SH-SY5Y (cell line): ENCODE measurements around the gene PMM2.

Source experiments
- GATA2 ChIP-seq: IDR thresholded peaks from 2 replicates; pipeline ENCODE4 v1.6.1; 2011; ENCODE audit warnings: mild to moderate bottlenecking, low read depth, low read length
- GATA3 ChIP-seq: IDR thresholded peaks from 2 replicates; pipeline ENCODE4 v1.6.1; 2011; ENCODE audit warnings: low read depth, mild to moderate bottlenecking, low read length, moderate library complexity

The PMM2 gene

DNA sequence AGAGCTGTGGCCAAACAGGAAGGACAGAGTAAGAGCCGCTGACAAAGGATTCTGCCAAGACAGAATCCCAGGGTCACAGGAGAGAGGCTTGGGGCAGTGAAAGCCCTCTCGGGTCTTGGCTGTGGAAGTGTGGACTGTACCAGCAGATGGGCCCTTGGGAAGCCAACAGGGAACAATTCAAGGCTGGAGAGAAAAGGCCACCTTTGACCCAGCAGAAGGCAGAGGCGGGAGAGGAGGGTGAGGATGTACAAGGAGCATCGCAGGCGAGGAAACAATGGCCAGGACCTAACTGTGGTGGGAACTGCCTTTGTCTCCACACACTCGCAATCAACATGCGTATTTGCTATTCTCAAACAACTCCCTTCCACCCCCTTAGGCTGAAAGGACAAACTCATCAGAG, 55.5 kb downstream of the PMM2 start:
- TF ChIP-seq GATA2 (no peak), GATA3 (no peak)

DNA sequence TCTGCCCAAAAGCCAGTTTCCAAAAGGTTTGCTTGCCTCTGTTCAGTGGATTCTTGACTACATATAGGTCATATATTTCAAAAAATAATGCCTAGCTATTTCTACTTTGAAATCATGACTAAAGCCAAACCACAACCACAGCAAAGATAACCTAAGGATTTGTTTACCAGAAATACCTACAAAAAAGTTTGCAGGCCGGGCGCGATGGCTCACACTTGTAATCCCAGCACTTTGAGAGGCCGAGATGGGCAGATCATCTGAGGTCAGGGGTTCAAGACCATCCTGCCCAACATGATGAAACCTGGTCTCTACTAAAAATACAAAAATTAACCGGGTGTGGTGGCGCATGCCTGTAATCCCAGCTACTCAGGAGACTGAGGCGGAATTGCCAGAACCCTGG, 56.0 kb downstream of the PMM2 start:
- no peak for TF ChIP-seq GATA3
- no peak for TF ChIP-seq GATA2

DNA sequence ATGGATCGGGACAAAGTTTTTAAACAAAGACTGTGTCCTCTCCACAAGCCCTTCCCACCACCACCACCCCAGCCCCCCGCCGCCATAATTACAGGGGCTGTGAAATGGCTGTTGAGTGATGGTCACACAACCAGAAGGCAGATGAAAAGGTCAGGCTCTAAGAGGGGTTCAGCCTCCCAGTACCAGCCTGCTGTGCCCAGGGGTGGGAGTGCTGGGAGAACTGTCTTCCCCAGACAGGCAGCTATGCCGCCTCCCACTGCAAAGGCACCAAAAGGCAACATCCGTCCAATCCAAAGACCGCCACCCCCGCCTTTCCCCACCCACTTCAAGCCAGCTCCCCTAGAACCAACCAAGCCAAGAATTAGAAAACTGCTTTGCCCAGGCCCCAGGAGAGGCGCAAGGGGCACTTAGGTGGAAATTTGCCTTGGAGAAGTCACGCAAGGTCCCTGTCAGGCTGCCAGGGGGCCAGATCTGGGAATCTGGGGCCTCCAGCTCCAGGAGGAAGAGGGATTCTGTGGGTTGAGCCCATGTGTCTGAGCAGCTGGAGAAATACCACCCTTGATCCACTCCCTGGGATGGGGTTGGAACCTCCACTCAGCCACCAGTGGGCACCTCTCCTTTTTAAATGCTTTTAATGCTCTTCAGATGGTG, 56.8 kb downstream of the PMM2 start:
- TF ChIP-seq GATA2, result no peak
- no peak for TF ChIP-seq GATA3

- TF ChIP-seq GATA3, result no peak
- TF ChIP-seq GATA2, result no peak
Measured at GRCh38 chr16:8855051-8855786, 57.6 kb downstream of the PMM2 start.

- TF ChIP-seq GATA2, result no peak
- no peak for TF ChIP-seq GATA3
Measured at GRCh38 chr16:8855972-8856371, 58.3 kb downstream of the PMM2 start.

GRCh38 chr16:8858994-8859912, 61.6 kb downstream of the PMM2 start:
- TF ChIP-seq GATA3 (no peak), GATA2 (no peak)

- TF ChIP-seq GATA3 (no peak), GATA2 (no peak)
Measured at GRCh38 chr16:8859913-8860881, 62.6 kb downstream of the PMM2 start.

DNA sequence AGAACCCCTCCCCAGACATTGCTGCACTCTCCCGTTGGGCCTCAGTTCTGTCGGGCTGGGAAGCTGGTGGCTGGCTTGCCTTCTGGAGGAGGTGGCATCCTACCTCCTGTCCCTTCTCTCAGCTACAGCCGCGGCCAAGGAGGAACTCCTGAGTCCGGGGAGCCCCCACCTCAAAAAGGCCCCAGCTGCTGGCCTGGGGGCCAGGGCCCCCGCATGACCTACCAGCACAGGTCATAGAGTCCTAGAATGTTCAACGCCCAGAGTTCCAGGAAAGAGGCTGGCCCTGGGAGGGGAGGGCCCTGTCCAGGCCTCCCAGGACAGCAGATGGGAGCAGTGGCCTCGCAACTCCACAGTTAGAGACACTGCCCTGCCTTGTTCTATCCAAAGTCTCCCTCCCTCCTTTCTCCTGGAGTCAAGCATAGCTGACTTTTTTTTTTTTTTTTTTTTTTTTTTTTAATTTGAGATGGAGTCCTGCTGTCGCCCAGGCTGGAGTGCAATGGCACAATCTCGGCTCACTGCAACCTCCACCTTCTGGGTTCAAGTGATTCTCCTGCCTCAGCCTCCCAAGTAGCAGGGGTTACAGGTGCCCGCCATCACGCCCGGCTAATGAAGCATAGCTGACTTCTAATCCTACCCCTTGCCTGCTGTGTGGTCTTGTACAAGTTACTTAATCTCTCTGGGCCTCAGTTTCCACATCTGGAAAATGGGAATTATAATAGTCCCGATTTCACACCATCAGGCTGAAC, 64.1 kb downstream of the PMM2 start:
- TF ChIP-seq GATA3, result no peak

DNA sequence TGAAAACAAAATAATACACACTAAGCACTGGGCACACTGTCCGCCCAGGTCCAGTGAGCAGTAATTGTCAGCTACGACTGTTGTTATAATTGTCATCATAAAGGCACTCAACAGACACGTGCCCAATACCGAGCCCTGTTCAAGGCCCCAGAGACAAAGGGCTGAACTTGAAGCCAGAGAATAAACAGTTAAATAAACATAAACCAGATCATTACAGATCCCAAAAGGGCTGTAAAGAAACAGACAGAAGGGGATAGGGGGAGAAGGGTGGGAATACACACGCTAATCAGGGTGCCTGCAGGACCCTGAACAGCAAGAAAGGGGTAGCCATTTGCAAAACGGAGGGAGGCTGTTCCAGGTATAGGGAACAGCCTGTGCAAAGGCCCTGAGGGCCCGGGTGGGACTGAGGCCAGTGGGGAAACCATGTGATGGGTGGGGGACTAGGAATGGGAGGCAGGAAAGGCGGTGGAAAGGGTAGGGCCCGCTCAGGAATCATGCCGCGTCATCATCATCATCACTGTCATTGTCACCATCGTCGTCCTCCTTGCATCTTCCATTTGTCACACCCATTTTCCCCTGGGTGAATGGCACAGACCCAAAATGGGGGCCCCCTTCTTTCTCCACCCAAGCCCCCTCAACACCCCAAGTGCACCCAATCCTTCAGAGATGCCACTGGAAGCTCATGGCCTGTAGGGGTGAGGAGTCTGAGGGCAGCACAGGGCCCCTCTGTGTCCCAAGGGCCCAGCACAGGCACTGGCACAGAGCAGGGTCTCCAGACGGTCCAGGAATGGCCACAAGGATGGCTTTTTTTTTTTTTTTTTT, 64.9 kb downstream of the PMM2 start:
- no peak for TF ChIP-seq GATA2
- TF ChIP-seq GATA3, result no peak

GRCh38 chr16:8863594-8864424, 66.2 kb downstream of the PMM2 start:
- TF ChIP-seq GATA2 (no peak), GATA3 (no peak)

DNA sequence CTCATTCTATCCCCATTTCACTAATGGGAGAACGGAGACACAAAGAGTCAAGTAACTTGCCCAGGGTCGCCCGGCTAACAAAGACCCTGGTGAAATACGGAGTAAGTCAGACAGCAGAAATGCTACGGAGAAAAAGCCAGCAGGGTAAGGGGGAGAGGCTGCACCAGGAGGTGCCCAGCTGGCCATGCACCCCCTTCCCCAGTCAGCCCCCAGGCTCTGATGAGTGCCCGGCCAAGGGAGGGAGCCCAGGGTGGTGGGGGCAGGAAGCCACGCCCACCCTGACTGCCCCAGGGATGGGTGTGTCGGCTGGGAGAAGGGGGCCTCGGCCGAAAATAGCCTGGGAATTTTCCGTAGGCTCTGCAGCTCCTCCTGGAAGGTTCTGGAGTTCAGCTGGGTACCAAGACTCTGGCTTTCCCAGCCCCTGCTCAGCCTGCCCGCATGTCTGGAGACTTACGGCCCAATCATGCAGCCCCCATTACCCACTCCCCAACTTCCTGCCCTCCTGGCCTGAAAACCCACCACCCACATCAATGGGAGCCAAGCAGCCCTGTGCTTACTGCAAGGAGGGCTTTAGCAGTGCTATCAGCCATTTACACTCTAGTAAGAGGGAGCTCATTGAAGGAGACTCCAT, 67.0 kb downstream of the PMM2 start:
- TF ChIP-seq GATA3 (no peak), GATA2 (no peak)
